IPS-NIHi11 (cell line): ENCODE results near the gene KDM4B.

Experiments
- DNase-seq: peaks from one replicate; pipeline ENCODE4 v3.0.0; 2012; ENCODE audit warnings: mixed read lengths, low spot score

The KDM4B gene

DNA sequence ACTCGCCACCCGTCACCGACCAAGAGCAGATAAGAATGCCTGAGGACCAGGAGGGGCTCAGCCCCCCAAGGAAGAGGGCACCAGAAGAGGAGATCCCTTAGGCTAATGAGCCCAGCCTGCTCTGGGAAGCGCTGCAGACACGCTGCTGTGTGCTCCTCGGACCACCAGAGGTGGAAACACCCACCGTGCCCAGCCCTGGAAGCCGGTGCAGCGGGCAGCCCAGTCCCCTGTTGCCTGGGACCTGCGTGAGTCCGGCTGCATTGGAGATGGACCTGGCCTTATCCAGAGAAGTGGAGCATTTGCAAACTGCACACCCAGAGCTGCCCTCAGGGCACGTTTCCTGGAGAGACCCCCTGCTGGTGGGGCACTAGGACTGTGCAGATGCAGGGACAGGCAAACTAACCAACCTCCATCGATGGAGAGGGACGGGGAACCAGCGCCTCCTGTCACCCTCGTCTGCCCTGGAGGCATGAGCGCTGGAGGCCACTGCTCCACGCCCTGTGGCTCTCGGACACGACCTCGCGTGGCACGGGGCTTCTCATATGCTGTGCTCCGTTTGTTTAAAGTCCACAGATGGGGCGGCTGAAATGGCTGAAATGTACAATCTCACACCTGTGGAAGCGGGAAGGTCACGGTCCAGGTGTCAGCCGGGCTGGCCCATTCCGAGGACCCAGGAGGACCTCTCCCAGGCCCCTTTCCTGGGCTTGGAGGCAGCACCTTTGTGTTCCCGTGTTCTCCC is 153.9 kb downstream of the KDM4B start:
- DNase-seq, result no peak

DNA sequence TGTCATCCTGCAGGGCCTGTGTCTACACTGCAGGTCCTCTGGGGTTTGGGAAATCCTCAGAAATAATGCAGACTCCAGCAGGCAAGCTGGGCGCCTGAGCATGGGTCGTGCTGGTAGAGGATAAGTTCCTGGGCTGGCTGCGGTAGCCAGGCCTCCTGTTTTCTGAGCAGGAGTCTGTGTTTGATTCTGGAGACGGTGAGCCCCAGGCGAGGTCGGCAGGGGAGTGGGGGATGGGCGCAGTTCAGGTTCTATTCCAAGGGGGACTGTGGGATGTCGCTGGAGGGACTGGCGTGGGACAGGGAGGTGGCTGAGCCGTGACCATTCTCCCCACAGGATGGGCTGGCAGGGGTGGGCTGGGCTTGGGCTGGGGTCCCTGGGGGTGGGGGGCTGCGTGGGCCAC is 154.7 kb downstream of the KDM4B start:
- peak; percentile 56 for DNase-seq

DNA sequence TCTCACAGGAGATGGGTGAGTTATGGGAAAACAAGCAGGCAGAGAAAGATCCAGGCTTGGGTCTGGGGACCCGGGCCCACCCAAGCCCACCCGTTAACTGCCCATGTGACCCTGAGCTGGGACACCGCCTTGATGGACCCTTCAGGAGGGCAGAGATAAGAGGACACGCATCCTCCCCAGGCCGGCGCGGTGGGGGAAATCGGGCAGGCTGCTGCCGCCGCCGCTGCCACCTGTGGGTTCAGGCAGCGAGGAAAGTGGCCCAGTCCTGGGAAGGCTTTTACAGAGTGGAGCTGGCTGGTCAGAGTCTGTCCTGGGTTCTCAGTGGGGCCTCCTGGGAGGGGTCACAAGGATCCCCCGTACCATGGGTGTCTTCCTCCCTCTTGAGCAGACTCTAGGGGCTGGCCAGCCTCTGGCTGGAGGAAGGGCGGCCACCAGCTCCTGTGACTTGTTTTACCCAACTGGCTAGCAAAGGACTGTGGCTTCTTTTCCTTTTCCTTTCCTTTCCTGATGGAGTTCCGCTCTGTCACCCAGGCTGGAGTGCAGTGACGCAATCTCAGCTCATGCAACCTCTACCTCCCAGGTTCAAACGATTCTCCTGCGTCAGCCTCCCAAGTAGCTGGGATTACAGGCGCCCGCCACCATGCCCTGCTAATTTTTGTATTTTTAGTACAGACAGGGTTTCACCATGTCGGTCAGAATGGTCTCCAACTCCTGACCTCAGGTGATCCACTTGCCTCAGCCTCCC is 155.4 kb downstream of the KDM4B start:
- no peak for DNase-seq

DNA sequence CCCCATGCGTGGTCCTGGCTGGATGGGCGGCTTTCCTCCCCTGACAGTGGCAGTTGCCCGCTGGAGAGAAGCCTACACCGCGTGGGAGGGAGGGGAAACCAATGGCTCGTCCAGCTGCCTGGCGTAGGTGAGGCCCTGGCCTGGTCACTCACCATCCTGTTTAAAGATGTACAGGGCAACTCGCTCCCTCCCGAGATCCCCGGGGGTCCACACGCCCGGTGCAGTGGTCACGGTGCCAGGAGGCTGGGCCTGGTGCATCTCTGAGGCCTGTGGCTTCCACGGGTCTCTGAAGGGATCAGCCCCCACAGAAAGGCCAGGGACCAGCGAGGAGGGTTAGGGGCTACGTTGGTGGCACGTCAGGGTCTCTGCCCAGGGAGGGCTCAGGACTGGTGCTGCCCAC is 156.5 kb downstream of the KDM4B start:
- no peak for DNase-seq

DNA sequence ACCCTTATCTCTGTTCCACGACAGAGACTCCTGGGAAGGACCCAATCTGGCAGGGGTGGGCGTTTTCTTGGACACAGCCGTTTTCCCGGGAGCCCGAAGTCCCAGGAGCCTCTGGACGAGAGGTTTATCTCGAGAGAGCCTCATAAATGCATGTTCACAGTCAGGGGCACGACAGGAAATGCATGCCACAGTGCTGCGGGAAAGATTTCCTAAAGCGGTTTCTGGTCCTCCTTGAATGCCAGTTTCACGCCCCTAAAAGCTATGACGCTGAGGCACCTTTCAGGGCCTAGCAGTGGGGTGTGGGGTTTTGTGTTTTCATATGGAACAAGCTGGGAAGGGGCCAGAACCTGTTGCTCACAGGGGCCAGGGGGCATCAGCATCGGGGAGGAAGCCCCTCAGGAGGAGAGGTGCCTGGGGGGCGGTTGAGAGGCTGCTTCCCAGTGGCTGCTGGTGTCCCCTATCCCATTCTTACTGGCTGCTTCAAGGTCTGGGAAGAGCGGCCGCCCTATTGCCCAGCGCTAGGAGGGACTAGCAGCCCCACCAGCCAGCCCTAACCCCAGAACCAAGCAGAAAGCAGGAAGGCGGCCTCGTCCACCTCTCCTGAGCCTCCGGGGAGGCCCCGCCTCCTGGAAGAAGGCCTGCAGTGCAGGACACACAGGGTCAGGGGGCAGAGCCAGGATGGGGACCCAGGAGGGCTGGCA is 157.0 kb downstream of the KDM4B start:
- peak; percentile 57 for DNase-seq

DNA sequence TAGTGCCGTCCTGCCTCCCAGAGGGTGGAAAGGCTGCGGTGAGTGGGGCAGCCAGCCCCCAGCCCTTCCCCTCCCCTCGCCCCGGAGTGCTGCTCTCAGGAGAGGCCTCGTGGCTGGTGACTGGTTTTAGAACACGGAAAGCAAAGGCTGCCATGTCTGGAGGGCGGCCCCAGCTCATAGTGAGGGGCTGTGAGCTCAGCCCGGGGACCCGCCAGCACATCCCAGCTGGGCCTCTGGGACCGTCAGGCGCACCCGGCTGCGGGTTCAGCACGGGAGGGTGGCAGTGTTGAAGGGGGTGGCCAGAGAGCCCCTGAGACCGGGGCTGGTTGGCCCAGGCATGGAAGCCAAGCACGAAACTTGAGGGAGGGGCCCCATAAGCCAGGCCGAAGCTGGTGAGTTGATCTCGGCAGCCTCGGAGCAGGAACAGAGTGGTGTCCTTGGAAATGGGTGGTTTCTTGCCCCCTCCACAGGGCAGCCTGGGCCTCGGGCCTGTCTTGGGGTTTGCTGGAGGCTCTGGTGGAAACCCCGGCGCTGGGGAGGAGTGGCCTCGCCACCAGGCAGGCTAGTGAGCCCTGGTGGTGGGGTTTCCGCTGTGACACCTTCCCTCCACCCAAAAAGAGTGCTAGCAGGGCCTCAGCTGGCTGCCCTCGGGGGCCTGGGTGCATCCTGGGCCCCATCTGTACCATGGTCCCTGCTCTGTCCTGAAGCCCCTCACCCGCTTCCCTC is 157.7 kb downstream of the KDM4B start:
- no peak for DNase-seq

DNA sequence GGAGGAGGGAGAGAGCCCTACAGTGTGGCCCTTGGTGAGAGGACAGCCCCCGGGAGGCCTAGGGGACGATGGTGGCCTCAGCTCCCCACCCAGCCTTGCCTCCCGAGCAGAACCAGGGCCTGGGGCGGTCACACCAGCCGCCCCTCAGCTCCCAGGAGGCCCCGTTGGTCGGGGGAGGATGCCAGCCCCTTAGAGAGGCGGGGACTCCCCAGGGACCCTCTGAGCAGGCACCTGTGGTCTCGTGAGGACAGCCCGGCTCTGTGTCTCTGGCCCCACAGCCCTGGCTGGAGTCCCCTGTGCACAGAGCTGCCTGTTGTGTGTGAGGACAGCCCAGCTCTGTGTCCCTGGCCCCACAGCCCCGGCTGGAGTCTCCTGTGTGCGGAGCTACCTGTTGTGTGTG is 158.8 kb downstream of the KDM4B start:
- no peak for DNase-seq

DNA sequence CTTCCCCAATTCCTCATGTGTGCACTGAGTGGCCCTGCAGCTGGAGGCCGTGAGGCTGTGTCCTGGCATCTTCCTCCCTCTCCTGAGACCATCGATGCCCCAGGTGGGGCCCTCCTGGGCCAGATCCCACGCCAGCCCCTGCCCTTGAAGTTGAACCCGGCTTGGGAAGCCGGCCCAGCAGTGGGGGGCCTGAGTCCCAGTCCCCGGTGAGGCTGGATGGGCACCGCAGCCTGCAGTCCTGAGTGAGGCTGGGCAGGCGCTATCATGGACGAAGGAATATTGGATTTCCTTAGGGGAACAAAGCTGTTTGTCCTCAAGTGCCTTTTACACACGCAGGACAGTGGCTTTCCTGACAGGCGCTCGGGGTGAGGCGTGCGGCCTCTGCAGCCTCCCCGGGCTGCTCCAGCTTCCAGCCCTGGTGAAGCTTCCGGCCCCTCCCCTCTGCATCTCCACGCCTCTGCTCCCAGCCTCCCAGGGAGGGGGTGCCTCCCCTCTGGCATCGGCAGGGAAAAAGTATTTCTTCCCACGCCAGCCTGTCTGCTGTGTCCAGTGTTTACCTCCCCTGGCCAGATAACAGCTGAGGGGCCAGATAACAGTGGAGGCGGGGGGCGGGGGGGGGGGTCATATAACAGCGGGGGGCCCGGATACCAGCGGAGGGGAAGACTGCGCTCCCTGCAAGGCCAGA is 159.5 kb downstream of the KDM4B start:
- peak; percentile 76 for DNase-seq

DNA sequence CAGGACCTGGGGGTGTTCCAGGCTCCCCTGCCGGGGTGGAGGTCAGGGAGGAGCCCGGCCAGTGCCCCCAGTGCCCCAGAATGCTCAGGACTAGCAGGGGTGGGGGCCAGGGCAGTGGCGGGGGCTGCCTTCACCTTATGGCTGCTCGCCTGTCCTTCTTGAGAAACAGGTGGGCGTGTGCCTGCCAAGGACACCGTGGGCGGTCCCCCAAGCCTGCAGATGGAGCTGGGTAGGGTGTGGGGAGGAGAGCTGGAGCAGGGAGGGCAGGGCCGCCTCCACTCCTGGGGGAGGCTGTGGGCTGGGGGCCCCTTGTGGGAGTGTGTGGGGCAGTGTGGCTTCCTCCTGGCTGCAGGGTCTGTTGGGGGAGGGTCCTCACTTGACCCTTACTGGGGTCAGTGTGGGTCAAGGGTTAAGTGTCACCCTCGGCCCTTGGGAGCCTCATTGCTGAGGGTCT is 160.1 kb downstream of the KDM4B start:
- DNase-seq, result no peak

DNA sequence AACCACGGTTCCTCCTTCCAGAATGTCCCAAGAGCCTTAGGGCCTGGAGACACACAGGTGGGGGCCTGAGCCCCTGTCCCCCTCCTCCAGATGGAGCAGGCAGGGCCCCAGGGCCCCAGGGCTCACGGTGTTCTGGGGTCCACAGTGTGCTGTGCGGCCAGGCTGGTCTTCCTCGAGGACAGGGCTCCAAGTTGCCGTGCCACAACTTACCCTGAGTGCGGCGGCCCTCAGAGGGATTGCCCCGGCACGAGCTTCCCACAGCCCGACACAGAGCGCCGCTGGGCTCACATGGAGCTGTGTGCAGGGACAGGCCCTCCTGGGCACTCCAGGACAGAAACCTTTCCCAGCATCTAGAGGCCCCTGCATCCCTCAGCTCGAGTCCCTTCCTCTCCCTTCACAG is 160.8 kb downstream of the KDM4B start:
- no peak for DNase-seq

DNA sequence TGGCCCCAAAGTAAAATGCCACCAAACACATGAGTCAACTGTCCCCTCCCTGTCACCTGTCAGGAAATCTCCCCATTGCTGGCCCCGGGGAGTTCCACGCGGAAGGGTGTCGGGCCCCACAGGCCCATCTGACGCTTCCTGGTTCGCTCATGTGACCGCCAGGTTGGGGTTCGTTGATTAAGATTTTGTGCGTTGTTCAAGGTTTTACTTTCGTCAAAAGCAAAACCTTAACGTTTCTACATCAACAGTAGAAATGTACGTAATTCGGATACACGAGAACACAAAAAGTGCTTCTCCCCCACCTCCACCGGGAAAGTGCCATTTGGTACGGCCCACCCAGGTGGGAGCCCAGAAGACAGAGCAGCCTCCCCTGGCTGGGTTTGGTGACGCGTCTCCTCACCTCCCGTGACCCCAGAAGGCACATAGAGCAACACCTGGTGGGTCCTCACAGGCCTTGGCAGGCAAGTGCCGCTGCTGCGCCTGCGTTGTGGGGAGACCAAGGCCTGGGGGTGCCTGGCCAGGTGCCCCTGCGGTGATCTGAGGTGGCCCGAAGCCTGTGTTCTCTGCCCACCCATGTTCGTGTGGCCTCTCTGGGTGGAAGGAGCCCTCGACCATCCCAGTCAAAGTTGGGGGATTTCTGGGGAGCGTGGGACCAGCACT is 161.6 kb downstream of the KDM4B start:
- no peak for DNase-seq

DNA sequence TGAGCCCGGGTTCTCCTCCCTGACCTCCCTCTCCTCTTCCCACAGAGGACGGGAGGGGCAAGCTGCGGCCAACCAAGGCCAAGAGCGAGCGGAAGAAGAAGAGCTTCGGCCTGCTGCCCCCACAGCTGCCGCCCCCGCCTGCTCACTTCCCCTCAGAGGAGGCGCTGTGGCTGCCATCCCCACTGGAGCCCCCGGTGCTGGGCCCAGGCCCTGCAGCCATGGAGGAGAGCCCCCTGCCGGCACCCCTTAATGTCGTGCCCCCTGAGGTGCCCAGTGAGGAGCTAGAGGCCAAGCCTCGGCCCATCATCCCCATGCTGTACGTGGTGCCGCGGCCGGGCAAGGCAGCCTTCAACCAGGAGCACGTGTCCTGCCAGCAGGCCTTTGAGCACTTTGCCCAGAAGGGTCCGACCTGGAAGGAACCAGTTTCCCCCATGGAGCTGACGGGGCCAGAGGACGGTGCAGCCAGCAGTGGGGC is 162.2 kb downstream of the KDM4B start:
- no peak for DNase-seq

DNA sequence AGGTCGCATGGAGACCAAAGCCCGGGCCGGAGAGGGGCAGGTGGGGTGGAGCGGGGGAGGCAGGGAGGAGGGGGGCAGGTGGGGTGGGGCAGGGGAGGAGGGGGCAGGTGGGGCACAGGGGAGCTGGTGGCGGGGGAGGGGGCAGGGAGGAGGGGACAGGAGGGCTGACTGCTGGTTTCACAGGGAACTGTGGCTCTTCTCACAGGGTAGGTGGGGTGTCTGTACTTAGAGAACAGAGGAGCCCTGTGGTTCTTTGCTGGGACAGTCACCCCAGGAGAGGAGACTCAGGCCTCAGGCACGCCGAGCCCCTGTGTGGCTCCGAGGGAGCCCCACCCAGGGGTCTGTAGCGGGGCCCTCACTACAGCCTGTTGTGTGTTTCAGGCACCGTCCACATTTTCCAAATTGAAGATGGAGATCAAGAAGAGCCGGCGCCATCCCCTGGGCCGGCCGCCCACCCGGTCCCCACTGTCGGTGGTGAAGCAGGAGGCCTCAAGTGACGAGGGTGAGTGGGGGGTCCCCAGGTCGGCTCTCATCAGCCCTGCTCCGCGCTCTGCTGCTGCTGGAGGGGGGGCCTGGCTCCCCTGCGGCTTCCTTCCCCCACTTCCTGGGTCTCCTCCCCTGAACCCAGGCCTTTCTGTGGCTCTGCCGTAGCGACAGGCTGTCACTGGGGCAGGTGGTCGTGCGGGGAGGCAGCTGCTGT is 162.7 kb downstream of the KDM4B start:
- DNase-seq, result peak; percentile 67

DNA sequence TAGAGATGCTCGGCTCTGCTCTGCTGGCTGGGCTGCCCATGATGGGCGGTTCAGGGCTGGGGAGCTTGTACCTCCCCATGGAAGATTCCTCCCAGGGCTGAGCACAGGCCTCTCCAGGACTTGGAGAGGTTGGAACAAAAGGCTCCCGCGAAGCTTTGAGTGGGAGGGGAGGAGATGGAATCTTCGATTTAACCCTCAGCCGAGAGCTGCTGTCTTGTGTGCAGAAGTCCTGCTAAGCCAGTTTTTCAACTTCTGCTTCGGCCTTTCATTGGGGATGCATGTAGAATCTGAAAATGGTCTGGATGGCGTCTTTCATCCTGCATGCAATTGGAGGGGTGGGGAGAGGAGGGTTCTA is 163.3 kb downstream of the KDM4B start:
- peak; percentile 61 for DNase-seq

DNA sequence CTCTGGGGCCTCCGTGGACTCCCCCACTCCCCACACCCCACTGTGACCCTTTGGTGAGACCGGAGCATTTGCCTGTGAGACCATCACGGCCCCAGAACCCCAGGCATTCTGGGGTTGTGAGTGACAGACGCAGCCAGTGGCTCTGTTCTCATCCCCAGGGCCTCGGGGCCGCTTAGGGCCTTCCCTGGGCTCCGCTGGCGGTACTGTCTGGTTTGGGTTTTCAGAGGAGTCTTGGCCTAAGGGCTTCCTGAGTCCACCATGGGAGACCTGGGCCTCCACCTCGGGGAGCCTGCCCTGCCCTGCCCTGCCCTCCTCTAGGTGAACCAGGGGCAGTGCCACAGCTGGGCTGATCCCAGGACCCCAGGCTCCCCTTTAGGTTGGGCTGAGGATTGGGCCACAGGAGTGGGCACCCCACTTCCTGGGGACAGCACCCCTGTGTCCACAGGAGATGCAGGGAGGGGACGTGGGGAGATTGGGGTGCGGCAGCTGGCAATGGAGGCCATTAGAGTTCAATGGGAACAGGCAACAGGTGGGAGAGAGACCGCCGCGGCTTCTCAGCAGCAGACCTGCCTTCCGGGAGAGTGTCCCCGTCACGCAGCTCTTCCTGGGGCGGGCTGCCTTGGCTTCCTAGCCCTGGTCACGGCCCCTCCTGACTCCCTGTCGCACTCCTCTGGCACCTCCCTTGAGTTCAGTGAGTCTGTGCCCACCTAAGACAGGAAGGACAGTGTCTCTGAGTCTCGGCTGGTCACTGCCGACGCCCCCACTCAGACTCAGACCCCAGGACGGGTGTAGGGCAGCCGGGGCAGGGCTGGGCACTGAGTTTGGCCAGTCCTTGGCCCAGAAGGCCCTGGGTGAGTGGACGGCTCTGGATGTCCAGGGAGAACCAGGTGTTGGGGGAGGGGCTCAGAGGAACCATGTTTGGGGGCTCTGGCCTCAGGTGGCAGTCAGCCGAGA is 164.1 kb downstream of the KDM4B start:
- DNase-seq, result no peak

DNA sequence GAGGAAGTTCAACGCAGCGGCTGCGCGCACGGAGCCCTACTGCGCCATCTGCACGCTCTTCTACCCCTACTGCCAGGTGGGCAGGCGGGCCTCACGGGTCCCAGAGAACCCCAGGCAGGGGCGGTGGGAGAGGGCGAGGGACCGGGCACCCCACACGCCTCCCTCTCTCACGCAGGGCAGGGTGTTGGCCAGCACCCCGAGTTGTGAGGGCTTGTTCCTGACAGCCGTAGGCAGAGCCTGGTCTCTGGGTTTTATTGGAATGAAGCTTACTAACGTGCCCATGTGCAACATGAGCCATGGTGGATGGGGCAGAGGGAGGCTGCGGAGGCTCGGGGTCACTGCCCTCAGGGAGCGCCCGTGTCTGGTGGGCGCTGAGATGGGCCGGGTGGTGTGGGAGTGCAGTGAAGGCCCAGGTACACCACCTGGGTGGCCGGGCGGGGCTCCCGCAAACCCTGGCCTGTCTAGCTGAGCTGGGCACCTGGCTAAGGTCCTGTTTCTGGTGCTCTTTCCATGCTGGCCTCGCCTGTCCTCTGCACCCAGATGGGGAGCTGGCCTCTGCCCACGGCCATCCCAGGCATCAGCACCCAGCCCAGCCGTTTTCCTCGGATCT is 165.2 kb downstream of the KDM4B start:
- DNase-seq, result no peak

DNA sequence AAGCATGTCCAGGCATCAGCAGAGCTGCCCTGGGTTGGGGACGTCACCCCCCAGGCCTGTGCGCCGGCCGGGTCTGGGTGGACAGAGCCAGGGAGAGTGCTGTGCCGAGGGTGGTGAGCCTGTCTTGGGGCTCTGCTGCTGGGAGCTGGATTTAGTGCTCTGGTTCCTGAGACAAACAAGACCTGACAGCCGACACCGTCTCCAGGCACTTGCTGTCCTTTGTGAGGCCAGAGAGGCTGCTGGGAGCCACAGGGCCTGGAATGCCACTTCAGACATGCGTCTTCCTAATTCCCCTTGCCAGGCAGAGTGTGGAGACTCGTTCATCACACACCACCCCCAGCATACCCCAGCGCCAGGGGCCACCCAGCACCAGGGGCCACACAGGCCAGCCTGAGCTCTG is 165.8 kb downstream of the KDM4B start:
- no peak for DNase-seq

DNA sequence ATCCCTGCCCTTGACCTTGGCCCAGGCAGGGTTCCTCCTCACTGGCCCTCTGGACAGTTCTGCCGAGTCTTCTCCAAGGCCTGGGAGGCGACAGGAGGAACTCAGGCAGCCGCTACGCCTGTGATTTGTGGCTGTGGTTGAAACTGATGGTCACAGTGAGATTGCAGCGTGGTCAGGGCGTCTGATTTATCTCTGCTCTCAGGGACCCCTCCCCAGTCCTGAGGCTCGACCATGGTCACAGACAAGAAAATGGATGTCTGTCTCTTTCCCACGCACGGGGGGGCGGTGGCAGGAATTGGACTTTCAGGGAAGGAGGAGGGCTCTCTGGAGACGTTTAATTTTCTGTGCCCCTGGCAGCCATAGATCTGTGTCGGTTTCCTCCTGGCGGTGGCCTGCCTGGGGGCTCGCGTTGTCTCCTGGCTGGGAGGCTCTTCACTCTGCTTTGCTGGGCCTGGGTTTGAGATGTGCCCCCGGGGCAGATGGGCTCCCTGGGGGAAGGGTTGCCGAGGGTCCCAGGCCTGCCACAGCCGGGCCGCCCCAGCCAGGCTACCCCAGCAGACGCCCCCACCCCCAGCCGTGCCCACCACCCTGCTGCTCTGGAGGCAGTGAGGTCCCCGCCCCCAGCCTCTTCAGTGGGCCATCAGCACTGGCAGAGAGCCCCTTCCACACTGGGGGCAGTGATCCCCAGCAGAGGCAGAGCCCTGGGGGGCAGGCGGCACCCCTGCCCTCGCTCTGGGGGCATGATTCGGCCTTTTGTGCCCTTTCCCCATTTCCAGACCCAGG is 167.4 kb downstream of the KDM4B start:
- no peak for DNase-seq
